GM12873 (cell line): ENCODE data around the gene CYP2W1.

ENCODE experiments used
- TF ChIP-seq, protein P1 (sequence below): IDR thresholded peaks from 2 replicates; pipeline ENCODE4 v1.5.1; 2012; ENCODE audit warnings: low read depth, mild to moderate bottlenecking, moderate library complexity, low read length, control low read depth; ENCODE audit not compliant: insufficient read depth; ENCODE audit errors: missing control alignments

Gene CYP2W1

GRCh38 chr7:1029637-1030443 is 46.9 kb downstream of the CYP2W1 start:
- TF ChIP-seq, protein P1, sequence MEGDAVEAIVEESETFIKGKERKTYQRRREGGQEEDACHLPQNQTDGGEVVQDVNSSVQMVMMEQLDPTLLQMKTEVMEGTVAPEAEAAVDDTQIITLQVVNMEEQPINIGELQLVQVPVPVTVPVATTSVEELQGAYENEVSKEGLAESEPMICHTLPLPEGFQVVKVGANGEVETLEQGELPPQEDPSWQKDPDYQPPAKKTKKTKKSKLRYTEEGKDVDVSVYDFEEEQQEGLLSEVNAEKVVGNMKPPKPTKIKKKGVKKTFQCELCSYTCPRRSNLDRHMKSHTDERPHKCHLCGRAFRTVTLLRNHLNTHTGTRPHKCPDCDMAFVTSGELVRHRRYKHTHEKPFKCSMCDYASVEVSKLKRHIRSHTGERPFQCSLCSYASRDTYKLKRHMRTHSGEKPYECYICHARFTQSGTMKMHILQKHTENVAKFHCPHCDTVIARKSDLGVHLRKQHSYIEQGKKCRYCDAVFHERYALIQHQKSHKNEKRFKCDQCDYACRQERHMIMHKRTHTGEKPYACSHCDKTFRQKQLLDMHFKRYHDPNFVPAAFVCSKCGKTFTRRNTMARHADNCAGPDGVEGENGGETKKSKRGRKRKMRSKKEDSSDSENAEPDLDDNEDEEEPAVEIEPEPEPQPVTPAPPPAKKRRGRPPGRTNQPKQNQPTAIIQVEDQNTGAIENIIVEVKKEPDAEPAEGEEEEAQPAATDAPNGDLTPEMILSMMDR = no peak

GRCh38 chr7:1030444-1031070 is 47.6 kb downstream of the CYP2W1 start:
- TF ChIP-seq, protein P1 = no peak

DNA sequence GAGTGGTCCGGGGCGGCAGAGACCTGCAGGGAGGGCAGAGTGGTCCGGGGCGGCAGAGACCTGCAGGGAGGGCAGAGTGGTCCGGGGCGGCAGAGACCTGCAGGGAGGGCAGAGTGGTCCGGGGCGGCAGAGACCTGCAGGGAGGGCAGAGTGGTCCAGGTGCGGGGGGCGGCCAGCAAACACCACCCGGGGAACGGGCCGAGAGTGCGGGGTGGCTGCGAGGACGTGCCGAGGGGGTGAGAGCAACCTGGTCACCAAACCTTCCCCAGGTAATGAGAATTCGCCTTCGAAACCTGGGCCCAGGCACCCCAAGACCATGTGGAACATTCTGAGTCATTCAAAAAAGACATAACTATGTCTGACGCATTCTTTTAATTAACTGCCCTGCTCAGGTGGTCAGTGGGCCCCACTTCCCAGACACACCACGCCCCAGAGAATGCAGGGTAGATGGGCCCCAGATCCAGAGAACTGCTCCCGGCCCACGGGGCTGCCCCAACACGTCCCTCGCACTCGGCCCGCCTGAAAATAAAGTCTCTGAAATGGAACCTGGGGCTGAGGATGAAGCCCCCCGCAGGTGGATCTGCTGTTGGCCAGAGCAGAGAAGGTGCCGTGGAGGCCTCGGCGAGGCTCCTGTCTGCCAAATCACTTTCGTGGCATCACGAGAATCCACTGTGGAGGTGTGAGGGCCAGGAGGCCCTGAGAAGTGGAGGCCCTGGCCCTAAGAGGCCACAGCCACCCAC is 48.9 kb downstream of the CYP2W1 start:
- TF ChIP-seq, protein P1 = no peak

DNA sequence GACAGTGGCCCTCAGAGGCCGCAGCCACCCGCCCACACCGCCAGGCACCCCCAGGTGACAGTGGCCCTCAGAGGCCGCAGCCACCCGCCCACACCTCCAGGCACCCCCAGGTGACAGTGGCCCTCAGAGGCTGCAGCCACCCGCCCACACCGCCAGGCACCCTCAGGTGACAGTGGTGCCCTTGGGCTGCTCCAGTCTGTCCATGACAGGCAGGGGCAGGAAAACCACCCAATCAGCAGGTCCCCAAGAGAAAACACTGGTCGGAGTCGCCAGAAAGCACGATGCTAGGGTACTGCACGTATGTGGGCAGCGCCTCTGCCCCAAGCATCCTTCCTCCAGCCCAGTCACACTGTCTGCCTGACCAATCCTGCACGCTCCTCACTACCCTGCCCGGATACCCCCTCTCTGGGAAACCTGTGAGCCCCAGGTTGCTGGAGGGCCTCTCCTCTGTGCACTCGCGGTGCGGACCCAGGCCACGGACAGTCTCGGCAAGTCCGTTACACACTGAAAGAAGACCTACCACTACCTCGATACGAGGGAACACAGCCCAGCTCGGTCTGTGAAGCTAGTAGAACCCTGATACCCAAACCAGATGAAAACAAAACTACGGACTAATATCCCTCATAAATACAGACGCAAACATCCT is 49.7 kb downstream of the CYP2W1 start:
- TF ChIP-seq, protein P1 = no peak

GRCh38 chr7:1033546-1034145 is 50.7 kb downstream of the CYP2W1 start:
- TF ChIP-seq, protein P1 = no peak
